WTC11 (cell line): Measurements from ENCODE around the gene CHRNG. TPM values are rescaled to one million over a fixed set of nuclear protein-coding genes. Genes with fewer than 3 reads are reported as not detected.

Source experiments
- ATAC-seq: fragments of 200-7000 bp; cut with Tn5 transposase; 2 replicates; pipeline ENCODE4 v1.10.0; 2021; ENCODE audit warnings: mild to moderate bottlenecking, moderate library complexity
- CTCF ChIA-PET: fragments of 300-600 bp; sonication (Branson Sonifier 250); formaldehyde crosslinking; loops from one replicate; lab custom pipeline; 2021; ENCODE audit warnings: antibody characterized with exemption; lab: Charles Lee
- POLR2A ChIA-PET: fragments of 350-600 bp; sonication (Branson Sonifier 250); formaldehyde crosslinking; loops from one replicate; lab custom pipeline; 2021; ENCODE audit warnings: antibody characterized with exemption; lab: Charles Lee
- DNase-seq: peaks from one replicate; pipeline ENCODE4 v3.0.0; 2021; ENCODE audit warnings: low spot score
- H3K27ac Mint-ChIP-seq: 2 replicates; pipeline ENCODE4 v1.8.0; 2021; ENCODE audit warnings: mixed read lengths
- H3K27me3 Mint-ChIP-seq: 2 replicates; pipeline ENCODE4 v1.8.0; 2021; ENCODE audit warnings: low read depth, mild to moderate bottlenecking, moderate library complexity, mixed read lengths
- H3K36me3 Mint-ChIP-seq: 2 replicates; pipeline ENCODE4 v1.8.0; 2021; ENCODE audit warnings: mixed read lengths
- H3K4me1 Mint-ChIP-seq: 2 replicates; pipeline ENCODE4 v1.8.0; 2022; ENCODE audit warnings: mixed read lengths
- H3K4me3 Mint-ChIP-seq: 2 replicates; pipeline ENCODE4 v1.8.0; 2021; ENCODE audit warnings: mild to moderate bottlenecking, moderate library complexity, mixed read lengths
- H3K9me3 Mint-ChIP-seq: 2 replicates; pipeline ENCODE4 v1.8.0; 2021; ENCODE audit warnings: mixed read lengths
- E2F4 ChIP-seq: sonication (generic); formaldehyde crosslinking; IDR thresholded peaks from 2 replicates; pipeline ENCODE4 v1.8.1; 2022; ENCODE audit warnings: low read depth, mild to moderate bottlenecking, moderate library complexity, missing genetic modification reagents, borderline replicate concordance
- ETV6 ChIP-seq: sonication (generic); formaldehyde crosslinking; IDR thresholded peaks from 2 replicates; pipeline ENCODE4 v1.8.1; 2022; ENCODE audit warnings: mild to moderate bottlenecking, missing genetic modification reagents
- FOXJ3 ChIP-seq: sonication (generic); formaldehyde crosslinking; IDR thresholded peaks from 2 replicates; pipeline ENCODE4 v1.9.0; 2021; ENCODE audit warnings: missing genetic modification reagents, mild to moderate bottlenecking, borderline replicate concordance
- FOXK1 ChIP-seq: sonication (generic); formaldehyde crosslinking; IDR thresholded peaks from 2 replicates; pipeline ENCODE4 v1.8.0; 2022; ENCODE audit warnings: mild to moderate bottlenecking, moderate library complexity, missing genetic modification reagents
- JAZF1 ChIP-seq: fragments of 250-450 bp; sonication (Bioruptor Pico); IDR thresholded peaks from 2 replicates; pipeline ENCODE4 v1.9.0; 2021; ENCODE audit warnings: moderate library complexity, mild to moderate bottlenecking, inconsistent platforms
- JUN ChIP-seq: sonication (generic); formaldehyde crosslinking; IDR thresholded peaks from 2 replicates; pipeline ENCODE4 v1.8.0; 2023; ENCODE audit warnings: mild to moderate bottlenecking, missing genetic modification reagents
- MLX ChIP-seq: sonication (generic); formaldehyde crosslinking; IDR thresholded peaks from 2 replicates; pipeline ENCODE4 v1.8.1; 2023; ENCODE audit warnings: mild to moderate bottlenecking, missing genetic modification reagents, moderate library complexity
- MYBL2 ChIP-seq: sonication (generic); formaldehyde crosslinking; IDR thresholded peaks from 2 replicates; pipeline ENCODE4 v1.8.1; 2023; ENCODE audit warnings: mild to moderate bottlenecking, moderate library complexity, missing genetic modification reagents
- NFATC4 ChIP-seq: fragments of 250-450 bp; sonication (Bioruptor Pico); IDR thresholded peaks from 2 replicates; pipeline ENCODE4 v1.9.0; 2021; ENCODE audit warnings: mild to moderate bottlenecking
- NFYB ChIP-seq: sonication (generic); formaldehyde crosslinking; conservative IDR thresholded peaks from 2 replicates; pipeline ENCODE4 v1.8.0; 2022; ENCODE audit warnings: low read depth, missing genetic modification reagents
- SMAD3 ChIP-seq: sonication (generic); formaldehyde crosslinking; IDR thresholded peaks from 2 replicates; pipeline ENCODE4 v1.8.0; 2022; ENCODE audit warnings: missing genetic modification reagents, mild to moderate bottlenecking, borderline replicate concordance
- SMAD4 ChIP-seq: sonication (generic); formaldehyde crosslinking; IDR thresholded peaks from 2 replicates; pipeline ENCODE4 v1.8.0; 2022; ENCODE audit warnings: mild to moderate bottlenecking, missing genetic modification reagents
- ZNF232 ChIP-seq: sonication (generic); formaldehyde crosslinking; IDR thresholded peaks from 2 replicates; pipeline ENCODE4 v1.8.0; 2022; ENCODE audit warnings: mild to moderate bottlenecking, missing genetic modification reagents
- ZNF512 ChIP-seq: sonication (generic); formaldehyde crosslinking; IDR thresholded peaks from 2 replicates; pipeline ENCODE4 v1.8.1; 2022; ENCODE audit warnings: missing genetic modification reagents, borderline replicate concordance
- ZNF671 ChIP-seq: fragments of 250-450 bp; sonication (Bioruptor Pico); IDR thresholded peaks from 2 replicates; pipeline ENCODE4 v1.8.0; 2021; ENCODE audit warnings: mild to moderate bottlenecking
- total RNA-seq: library from RNA; stranded (reverse); gene quantifications from 3 replicates; pipeline ENCODE4 v1.2.3, GENCODE V29; 2021
- TF ChIP-seq, protein P1 (sequence below): sonication (generic); formaldehyde crosslinking; IDR thresholded peaks from 2 replicates; pipeline ENCODE4 v1.8.1; 2022; ENCODE audit warnings: mild to moderate bottlenecking, moderate library complexity, missing genetic modification reagents
- TF ChIP-seq, protein P2 (sequence below): sonication (generic); formaldehyde crosslinking; IDR thresholded peaks from 2 replicates; pipeline ENCODE4 v1.8.0; 2023; ENCODE audit warnings: missing genetic modification reagents, mild to moderate bottlenecking, borderline replicate concordance

CHRNG gene
- total RNA-seq, 1 experiment from 2014 or later: 0.20 TPM

GRCh38 chr2:232577841-232578240 lies 38.3 kb downstream of the CHRNG start:
- TF ChIP-seq JAZF1 (CRISPR knock-in tag) (no peak), FOXJ3 (no peak), NFATC4 (CRISPR knock-in tag) (no peak), JUN (no peak), SMAD4 (CRISPR knock-in tag) (no peak), MLX (CRISPR knock-in tag) (no peak), SMAD3 (no peak), E2F4 (CRISPR knock-in tag) (no peak), FOXK1 (no peak)

DNA sequence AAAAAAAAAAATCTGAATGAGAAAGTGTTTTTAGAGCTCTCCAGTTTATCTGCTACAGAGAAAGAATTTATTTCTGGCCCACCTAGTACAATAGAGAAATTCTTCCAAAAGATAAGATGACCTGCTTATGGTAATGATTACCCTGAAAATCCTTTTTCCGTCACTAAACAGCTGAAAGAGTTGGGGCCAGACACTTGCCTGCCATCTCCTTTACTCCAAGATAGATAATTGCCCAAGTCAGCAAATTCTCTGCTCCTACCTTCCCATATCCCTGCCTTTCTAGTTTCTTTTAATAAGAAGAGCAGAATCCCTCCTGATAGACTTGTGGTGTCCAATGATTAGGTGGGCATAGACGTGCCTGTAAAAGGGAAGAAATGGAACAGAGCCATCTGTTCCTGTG lies 39.1 kb downstream of the CHRNG start:
- H3K9me3 Mint-ChIP-seq: no peaks in the 10 kb centered on the region
- H3K4me3 Mint-ChIP-seq: no peak overlapping the region
- DNase-seq (no peak), ATAC-seq (no peak)
- H3K36me3 Mint-ChIP-seq: peaks cover 34% of the 10 kb centered on the region
- no peaks in the 10 kb centered on the region for H3K27me3 Mint-ChIP-seq
- no peaks in the 10 kb centered on the region for H3K4me1 Mint-ChIP-seq
- ChIA-PET POLR2A (no interaction called here), CTCF (interaction anchor here (1.0 to 1.3 kb wide), 2 partner anchors 8 to 16 kb away, joined by 3 read pairs; no protein-coding TSS in a partner anchor)
- H3K27ac Mint-ChIP-seq: no peak overlapping the region
- TF ChIP-seq ZNF512: no peak
- no peak for TF ChIP-seq MYBL2 (CRISPR knock-in tag)
- no peak for TF ChIP-seq ZNF232 (CRISPR knock-in tag)
- no peak for TF ChIP-seq ETV6 (CRISPR knock-in tag)
- no peak for TF ChIP-seq NFYB (CRISPR knock-in tag)
- TF ChIP-seq, protein P1, sequence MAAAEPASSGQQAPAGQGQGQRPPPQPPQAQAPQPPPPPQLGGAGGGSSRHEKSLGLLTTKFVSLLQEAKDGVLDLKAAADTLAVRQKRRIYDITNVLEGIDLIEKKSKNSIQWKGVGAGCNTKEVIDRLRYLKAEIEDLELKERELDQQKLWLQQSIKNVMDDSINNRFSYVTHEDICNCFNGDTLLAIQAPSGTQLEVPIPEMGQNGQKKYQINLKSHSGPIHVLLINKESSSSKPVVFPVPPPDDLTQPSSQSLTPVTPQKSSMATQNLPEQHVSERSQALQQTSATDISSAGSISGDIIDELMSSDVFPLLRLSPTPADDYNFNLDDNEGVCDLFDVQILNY: no peak

More at GRCh38 chr2:232577841-232578240, 38.3 kb downstream of the CHRNG start:
- ATAC-seq (no peak), DNase-seq (no peak)
- no peaks in the 10 kb centered on the region for H3K27me3 Mint-ChIP-seq
- no peak overlapping the region for H3K4me3 Mint-ChIP-seq
- ChIA-PET CTCF (interaction anchor here (1.0 to 1.3 kb wide), 2 partner anchors 9 to 16 kb away, joined by 3 read pairs; no protein-coding TSS in a partner anchor), POLR2A (no interaction called here)
- no peaks in the 10 kb centered on the region for H3K9me3 Mint-ChIP-seq
- H3K36me3 Mint-ChIP-seq: peaks cover 34% of the 10 kb centered on the region
- H3K4me1 Mint-ChIP-seq: no peaks in the 10 kb centered on the region
- H3K27ac Mint-ChIP-seq: no peak overlapping the region

- DNase-seq (no peak), ATAC-seq (no peak)
- Mint-ChIP-seq H3K36me3 (peaks cover 23% of the 10 kb centered on the region), H3K27ac (no peak overlapping the region), H3K27me3 (no peaks in the 10 kb centered on the region), H3K4me3 (no peak overlapping the region), H3K9me3 (no peaks in the 10 kb centered on the region), H3K4me1 (no peaks in the 10 kb centered on the region)
- TF ChIP-seq MLX (CRISPR knock-in tag): no peak
- TF ChIP-seq ZNF671 (CRISPR knock-in tag): no peak
- TF ChIP-seq, protein P2, sequence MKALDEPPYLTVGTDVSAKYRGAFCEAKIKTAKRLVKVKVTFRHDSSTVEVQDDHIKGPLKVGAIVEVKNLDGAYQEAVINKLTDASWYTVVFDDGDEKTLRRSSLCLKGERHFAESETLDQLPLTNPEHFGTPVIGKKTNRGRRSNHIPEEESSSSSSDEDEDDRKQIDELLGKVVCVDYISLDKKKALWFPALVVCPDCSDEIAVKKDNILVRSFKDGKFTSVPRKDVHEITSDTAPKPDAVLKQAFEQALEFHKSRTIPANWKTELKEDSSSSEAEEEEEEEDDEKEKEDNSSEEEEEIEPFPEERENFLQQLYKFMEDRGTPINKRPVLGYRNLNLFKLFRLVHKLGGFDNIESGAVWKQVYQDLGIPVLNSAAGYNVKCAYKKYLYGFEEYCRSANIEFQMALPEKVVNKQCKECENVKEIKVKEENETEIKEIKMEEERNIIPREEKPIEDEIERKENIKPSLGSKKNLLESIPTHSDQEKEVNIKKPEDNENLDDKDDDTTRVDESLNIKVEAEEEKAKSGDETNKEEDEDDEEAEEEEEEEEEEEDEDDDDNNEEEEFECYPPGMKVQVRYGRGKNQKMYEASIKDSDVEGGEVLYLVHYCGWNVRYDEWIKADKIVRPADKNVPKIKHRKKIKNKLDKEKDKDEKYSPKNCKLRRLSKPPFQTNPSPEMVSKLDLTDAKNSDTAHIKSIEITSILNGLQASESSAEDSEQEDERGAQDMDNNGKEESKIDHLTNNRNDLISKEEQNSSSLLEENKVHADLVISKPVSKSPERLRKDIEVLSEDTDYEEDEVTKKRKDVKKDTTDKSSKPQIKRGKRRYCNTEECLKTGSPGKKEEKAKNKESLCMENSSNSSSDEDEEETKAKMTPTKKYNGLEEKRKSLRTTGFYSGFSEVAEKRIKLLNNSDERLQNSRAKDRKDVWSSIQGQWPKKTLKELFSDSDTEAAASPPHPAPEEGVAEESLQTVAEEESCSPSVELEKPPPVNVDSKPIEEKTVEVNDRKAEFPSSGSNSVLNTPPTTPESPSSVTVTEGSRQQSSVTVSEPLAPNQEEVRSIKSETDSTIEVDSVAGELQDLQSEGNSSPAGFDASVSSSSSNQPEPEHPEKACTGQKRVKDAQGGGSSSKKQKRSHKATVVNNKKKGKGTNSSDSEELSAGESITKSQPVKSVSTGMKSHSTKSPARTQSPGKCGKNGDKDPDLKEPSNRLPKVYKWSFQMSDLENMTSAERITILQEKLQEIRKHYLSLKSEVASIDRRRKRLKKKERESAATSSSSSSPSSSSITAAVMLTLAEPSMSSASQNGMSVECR: no peak
- ChIA-PET POLR2A (no interaction called here), CTCF (no interaction called here)
Measured at GRCh38 chr2:232580648-232580981, 41.1 kb downstream of the CHRNG start.
